ENCODE results near the gene PRKCZ.

Gene PRKCZ

GRCh38 chr1:2019571-2020309 lies 30.5 kb upstream of the PRKCZ start:
- TF ChIP-seq CTCF (IDR thresholded peaks at IDR 0.05; ENCODE audit: low read depth, low read length) = no peak
- no peak overlapping the region for H3K4me3 ChIP-seq (replicated peaks in 1 of 2; ENCODE audit: low read depth in 2 of 2, low read length in 2 of 2)
- no peak for DNase-seq (ENCODE audit: low read depth in 2 of 2)

DNA sequence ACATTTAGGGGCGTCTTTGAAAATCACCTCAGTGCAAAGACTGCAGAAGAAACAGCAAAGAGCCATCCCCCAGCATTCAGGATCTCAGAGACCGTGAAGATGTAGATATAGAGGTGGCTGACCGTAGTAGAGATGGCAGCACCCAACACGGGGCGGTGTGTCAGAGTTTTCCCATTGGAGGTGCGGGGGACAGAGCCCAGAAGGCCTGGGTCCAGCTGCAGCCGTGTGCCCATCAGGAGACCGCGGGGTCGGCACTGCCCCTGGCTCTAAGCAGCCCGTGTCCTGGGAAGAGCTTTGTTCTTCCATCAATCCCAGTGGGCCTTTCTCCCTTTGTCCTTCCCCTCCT lies 29.9 kb upstream of the PRKCZ start:
- no peak overlapping the region for H3K4me3 ChIP-seq (replicated peaks in 1 of 2; ENCODE audit: low read depth in 2 of 2, low read length in 2 of 2)
- no peak for TF ChIP-seq CTCF (IDR thresholded peaks at IDR 0.05; ENCODE audit: low read depth, low read length)
- DNase-seq (ENCODE audit: low read depth in 2 of 2) = no peak

DNA sequence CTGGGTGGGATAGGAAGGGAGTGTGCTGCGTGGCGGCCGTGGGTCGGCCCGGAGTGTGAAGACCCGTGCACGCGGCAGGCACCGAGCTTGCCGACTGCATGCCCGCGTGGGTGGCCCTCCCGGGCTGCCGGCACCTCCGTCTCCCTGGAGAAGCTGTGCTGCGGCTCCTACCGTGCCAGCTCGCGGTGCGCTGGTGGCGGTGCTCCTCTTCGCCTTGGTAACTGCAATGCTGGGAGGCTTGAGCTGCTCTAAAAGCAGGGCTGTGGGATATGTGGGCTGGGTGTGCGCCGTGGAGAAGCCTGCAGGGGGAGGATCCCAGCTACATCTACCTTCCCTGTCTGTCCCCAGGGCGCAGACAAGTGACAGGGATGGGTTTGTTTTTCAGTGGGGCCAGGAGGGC lies 28.7 kb upstream of the PRKCZ start:
- DNase-seq (ENCODE audit: low read depth in 2 of 2) = no peak
- H3K4me3 ChIP-seq (replicated peaks in 1 of 2; ENCODE audit: low read depth in 2 of 2, low read length in 2 of 2) = no peak overlapping the region
- no peak for TF ChIP-seq CTCF (IDR thresholded peaks at IDR 0.05; ENCODE audit: low read depth, low read length)

- no peak for DNase-seq (ENCODE audit: low read depth in 2 of 2)
- no peak overlapping the region for H3K4me3 ChIP-seq (replicated peaks in 1 of 2; ENCODE audit: low read depth in 2 of 2, low read length in 2 of 2)
- no peak for TF ChIP-seq CTCF (IDR thresholded peaks at IDR 0.05; ENCODE audit: low read depth, low read length)
Observed at GRCh38 chr1:2022063-2022770, 28.0 kb upstream of the PRKCZ start.

- no peak for TF ChIP-seq CTCF (IDR thresholded peaks at IDR 0.05; ENCODE audit: low read depth, low read length)
- no peak for DNase-seq (ENCODE audit: low read depth in 2 of 2)
- H3K4me3 ChIP-seq (replicated peaks in 1 of 2; ENCODE audit: low read depth in 2 of 2, low read length in 2 of 2) = no peak overlapping the region
Observed at GRCh38 chr1:2023187-2023586, 27.0 kb upstream of the PRKCZ start.

DNA sequence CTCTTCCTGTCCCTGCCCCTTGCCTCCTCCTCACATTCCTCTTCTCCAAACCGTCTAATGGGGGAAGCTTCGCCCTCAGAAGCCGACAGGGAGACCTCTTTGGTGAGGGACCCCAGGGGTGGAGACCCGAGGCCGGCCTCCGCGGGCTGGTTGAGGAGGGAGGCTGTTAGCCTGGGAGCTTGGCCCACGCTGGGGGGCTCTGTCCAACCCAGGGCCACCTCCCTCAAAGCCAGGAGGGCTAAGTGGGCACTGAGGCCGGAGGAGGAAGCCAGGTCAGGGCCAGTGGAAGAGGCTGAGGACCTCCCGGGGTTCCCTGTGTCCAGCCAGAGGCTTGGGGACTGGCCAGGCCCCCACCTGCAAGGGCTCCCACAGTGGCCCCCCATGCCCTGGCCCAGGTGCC lies 25.8 kb upstream of the PRKCZ start:
- no peak for DNase-seq (ENCODE audit: low read depth in 2 of 2)
- no peak overlapping the region for H3K4me3 ChIP-seq (replicated peaks in 1 of 2; ENCODE audit: low read depth in 2 of 2, low read length in 2 of 2)
- TF ChIP-seq CTCF (IDR thresholded peaks at IDR 0.05; ENCODE audit: low read depth, low read length) = no peak
